Ovary (tissue), 9 donors: Measurements from ENCODE around the gene NR0B2. TPM values are rescaled to one million over a fixed set of nuclear protein-coding genes. Genes with fewer than 3 reads are reported as not detected.
A peak's percentile ranks its signal among the peaks of the same experiment; 100 is the strongest.
"Not testable (repeated sequence)": the region's sequence is repeated elsewhere in the genome, so short reads cannot be mapped to it uniquely, and the experiment has no call there.

ENCODE experiments used
- DNase-seq, 5 donors: peaks; one replicate each; pipeline ENCODE4 v3.0.0-alpha.2; 2019 to 2020
- H3K27ac ChIP-seq, 2 donors: fragments of 200-600 bp; one replicate each; pipeline versions ENCODE4 v1.5.1 to v1.8.0; 2019 to 2022
- H3K27me3 ChIP-seq: fragments of 200-600 bp; one replicate; pipeline ENCODE4 v1.8.0; 2022
- H3K36me3 ChIP-seq: fragments of 200-600 bp; sonication (generic); one replicate; pipeline ENCODE4 v1.5.1; 2019
- H3K4me1 ChIP-seq: one replicate; pipeline ENCODE4 v1.8.1; 2013; ENCODE audit warnings: mild to moderate bottlenecking, moderate library complexity; ENCODE audit not compliant: insufficient read depth
- H3K4me3 ChIP-seq: fragments of 200-600 bp; sonication (generic); one replicate; pipeline ENCODE4 v1.5.1; 2017
- H3K9me3 ChIP-seq, 2 donors: fragments of 200-600 bp in 1 of 2; sonication (generic) in 1 of 2; one replicate each; pipeline versions ENCODE4 v1.5.1 to v1.8.1; 2013 to 2019; ENCODE audit warnings: mild to moderate bottlenecking in 1 of 2, moderate library complexity in 1 of 2
- EP300 ChIP-seq: sonication (generic); formaldehyde crosslinking; IDR thresholded peaks from one replicate; pipeline ENCODE4 v1.6.1; 2017; ENCODE audit warnings: antibody characterized with exemption
- POLR2A ChIP-seq: fragments of 450-650 bp; IDR thresholded peaks from one replicate; pipeline ENCODE4 v1.6.1; 2017; ENCODE audit warnings: antibody characterized with exemption, mild to moderate bottlenecking, moderate library complexity
- WGBS, 3 donors: extraction: QIAGEN DNeasy Blood & Tissue Kit in 1 of 3; methylation state at CpG; one replicate each; pipeline versions ENCODE4 v1.1.5 to v1.1.7; 2013 to 2017; 5-methylcytosine and 5-hydroxymethylcytosine counted together
- intact Hi-C, 4 donors: fragments of 100-400 bp; cut with DNase I; formaldehyde crosslinking; loops; one replicate each; pipeline versions ENCODE4 v1.11.0 to v1.15.1; 2022 to 2023
- polyA plus RNA-seq, 2 donors: library from polyadenylated mRNA; stranded (reverse); fragments of 200-250 nt in 1 of 2; fragments of 350-450 nt in 1 of 2; fragmentation: Illumina TruSeq in 1 of 2; extraction: RNeasy Lipid Tissue Mini Kit (QIAGEN cat#74804) in 1 of 2; gene quantifications; one replicate each; pipeline ENCODE4 v1.2.3, GENCODE V29; 2013 to 2014
- total RNA-seq, 7 donors: library from RNA; depleted of rRNA in 2 of 7; stranded (reverse); fragments of >200 nt in 2 of 7; fragmentation: NEBNext Ultra II Directional in 3 of 7; extraction: Animal tissue kit (Norgen Biotek cat#: 25700) in 3 of 7; gene quantifications; one replicate each; pipeline versions ENCODE4 v1.1.0 to v1.2.4, GENCODE V29; 2016 to 2023
- TF ChIP-seq, protein P1 (sequence below), 3 donors: fragments of 450-650 bp in 2 of 3; fragments of 200-600 bp in 1 of 3; IDR thresholded peaks; one replicate each; pipeline versions ENCODE4 v1.5.1 to v1.8.0; 2016 to 2022; ENCODE audit warnings: antibody characterized with exemption in 3 of 3, mild to moderate bottlenecking in 1 of 3
- donor health status: DM: no; HTN: no; CAD: no; lungs with moderate emphysema.
- donor health status: DM: no; HTN: no; CAD: no.
- donor health status: Bipolar disorder and iron deficiency.
- donor health status: DM: yes; HTN: yes; CAD: no.
- donor health status: DM: no; HTN: no; CAD: no.
- donor health status: DM: yes; HTN: yes; CAD: no.

NR0B2 gene
- total and polyA plus RNA-seq, 9 donors: 0.18 TPM; not detected in 7

DNA sequence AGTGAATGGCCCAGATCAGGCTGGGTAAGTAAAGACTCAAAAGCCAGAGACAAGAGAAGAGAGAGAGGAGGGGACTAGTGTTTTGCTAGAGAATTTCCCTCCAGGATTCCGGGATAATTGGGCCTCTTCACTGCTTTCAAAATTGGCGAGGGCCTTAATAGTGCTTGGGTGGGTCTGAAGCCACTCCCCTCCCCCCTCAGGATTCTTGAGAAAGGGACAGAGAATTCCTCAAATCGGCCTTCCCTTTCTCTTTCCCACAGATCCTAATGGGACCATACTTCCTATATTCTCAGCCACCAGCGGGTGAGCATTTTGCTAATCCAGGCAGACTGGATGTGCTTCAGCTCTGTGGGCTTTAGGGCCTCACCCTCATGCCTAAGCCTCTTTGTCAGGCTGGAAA is 38.9 kb downstream of the NR0B2 start:
- Histone ChIP-seq H3K4me3 (no peak overlapping the region), H3K9me3 (no peaks in the 10 kb centered on the region), H3K27ac (no peak overlapping the region), H3K36me3 (no peaks in the 10 kb centered on the region), H3K4me1 (no peaks in the 10 kb centered on the region), H3K27me3 (no peaks in the 10 kb centered on the region)
- intact Hi-C loops: loop anchor here in 3 of 4 donors (5.0 to 10.0 kb wide), 5 partner anchors 50 to 280 kb away; partner anchors contain the start of gene ZDHHC18 (in 1 of the 3)
- 64 to 70% (median 66%) methylated on average over 4 of the region's 4 CpGs for WGBS, 3 donors
- DNase-seq: no peak
- TF ChIP-seq, protein P1, sequence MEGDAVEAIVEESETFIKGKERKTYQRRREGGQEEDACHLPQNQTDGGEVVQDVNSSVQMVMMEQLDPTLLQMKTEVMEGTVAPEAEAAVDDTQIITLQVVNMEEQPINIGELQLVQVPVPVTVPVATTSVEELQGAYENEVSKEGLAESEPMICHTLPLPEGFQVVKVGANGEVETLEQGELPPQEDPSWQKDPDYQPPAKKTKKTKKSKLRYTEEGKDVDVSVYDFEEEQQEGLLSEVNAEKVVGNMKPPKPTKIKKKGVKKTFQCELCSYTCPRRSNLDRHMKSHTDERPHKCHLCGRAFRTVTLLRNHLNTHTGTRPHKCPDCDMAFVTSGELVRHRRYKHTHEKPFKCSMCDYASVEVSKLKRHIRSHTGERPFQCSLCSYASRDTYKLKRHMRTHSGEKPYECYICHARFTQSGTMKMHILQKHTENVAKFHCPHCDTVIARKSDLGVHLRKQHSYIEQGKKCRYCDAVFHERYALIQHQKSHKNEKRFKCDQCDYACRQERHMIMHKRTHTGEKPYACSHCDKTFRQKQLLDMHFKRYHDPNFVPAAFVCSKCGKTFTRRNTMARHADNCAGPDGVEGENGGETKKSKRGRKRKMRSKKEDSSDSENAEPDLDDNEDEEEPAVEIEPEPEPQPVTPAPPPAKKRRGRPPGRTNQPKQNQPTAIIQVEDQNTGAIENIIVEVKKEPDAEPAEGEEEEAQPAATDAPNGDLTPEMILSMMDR (IDR thresholded peaks at IDR 0.05): no peak
- TF ChIP-seq EP300 (no peak), POLR2A (no peak)

DNA sequence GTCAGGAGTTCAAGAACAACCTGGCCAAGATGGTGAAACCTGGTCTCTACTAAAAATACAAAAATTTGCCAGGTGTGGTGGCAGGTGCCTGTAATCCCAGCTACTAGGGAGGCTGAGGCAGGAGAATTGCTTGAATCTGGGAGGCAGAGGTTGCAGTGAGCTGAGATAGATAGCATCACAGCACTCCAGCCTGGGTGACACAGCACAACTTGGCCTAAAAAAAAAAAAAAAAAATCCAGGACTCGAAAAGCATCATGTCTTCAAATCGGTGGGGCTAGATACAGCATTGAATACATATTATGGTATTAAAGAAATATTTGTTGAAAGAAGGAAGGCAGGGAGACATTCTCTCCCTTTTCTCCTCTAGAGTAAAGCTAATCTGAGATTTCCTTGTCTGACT is 40.7 kb downstream of the NR0B2 start:
- not testable (repeated sequence) for DNase-seq, H3K27ac ChIP-seq, H3K4me1 ChIP-seq, H3K27me3 ChIP-seq, H3K9me3 ChIP-seq, H3K4me3 ChIP-seq, H3K36me3 ChIP-seq
- intact Hi-C loops: loop anchor here in 2 of 4 donors (10.0 kb wide), 2 partner anchors 48 to 278 kb away; partner anchors contain the start of gene ZDHHC18 (in 1 of the 2)
- WGBS, 3 donors: 47 to 63% (median 50%) methylated on average over 2 of the region's 2 CpGs

DNA sequence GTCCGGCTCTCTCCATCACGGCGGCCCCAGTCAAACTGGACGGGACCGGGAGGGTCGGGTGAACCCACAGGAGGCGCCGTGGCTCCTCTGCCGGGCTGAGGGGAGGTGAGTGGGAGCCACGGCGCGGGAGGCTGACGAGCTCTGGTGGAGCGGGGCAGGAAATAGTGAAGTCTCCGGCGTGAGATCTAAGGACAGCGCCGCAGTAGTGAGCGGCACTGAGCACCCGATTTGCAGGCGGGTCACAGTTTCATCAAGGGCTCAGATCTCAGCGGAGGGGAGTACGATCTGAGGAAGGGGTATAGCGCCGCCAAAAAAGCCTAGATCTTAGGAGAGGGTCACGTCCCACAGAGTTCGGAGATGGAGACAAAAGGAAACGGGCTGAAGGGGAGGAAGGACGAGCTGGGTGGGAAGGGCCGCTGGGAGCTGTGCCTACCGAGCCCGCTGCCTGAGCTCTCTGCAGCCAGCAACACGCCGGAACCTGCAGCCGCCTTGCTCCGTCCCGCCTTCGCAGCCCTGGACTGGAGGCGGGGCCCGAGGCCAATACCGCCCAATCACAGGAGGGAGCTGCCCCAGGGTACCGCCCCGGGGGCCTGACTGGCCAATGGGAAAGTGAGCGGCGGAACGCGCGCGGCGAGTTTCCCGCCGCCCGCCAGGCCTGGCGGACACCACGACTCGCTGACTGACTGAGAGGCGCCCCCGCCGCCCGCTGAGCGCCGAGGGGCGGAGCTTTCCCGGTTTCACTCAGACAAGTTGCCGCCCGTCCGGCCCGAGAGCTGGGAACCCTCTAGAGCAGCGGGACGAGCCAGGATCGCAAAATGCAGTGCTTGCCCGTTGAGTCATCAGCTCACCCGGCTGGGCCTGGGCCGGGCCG is 48.9 kb downstream of the NR0B2 start:
- Histone ChIP-seq H3K4me3 (peak overlapping the region; percentile 54), H3K27ac (peak overlapping the region; percentile 73 to 93), H3K9me3 (no peaks in the 10 kb centered on the region), H3K4me1 (peaks cover 6% of the 10 kb centered on the region), H3K36me3 (no peaks in the 10 kb centered on the region), H3K27me3 (no peaks in the 10 kb centered on the region)
- intact Hi-C loops: no loop called here
- peak; percentile 96 to 99 (median 98) for DNase-seq
- TF ChIP-seq POLR2A: peak; percentile 51
- no peak for TF ChIP-seq EP300
- TF ChIP-seq, protein P1 (IDR thresholded peaks at IDR 0.05): peak in 1 of 3 donors; percentile 18
- WGBS, 3 donors: 0 to 1% (median 0%) methylated on average over 70 to 75 of the region's 75 CpGs

DNA sequence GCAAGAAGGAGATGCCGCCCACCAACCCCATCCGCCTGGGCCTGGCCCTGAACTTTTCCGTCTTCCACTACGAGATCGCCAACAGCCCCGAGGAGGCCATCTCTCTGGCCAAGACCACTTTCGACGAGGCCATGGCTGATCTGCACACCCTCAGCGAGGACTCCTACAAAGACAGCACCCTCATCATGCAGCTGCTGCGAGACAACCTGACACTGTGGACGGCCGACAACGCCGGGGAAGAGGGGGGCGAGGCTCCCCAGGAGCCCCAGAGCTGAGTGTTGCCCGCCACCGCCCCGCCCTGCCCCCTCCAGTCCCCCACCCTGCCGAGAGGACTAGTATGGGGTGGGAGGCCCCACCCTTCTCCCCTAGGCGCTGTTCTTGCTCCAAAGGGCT is 50.1 kb downstream of the NR0B2 start:
- no peaks in the 10 kb centered on the region for H3K9me3 ChIP-seq
- H3K4me3 ChIP-seq: peak overlapping the region; percentile 45
- no peak overlapping the region for H3K27ac ChIP-seq
- no peaks in the 10 kb centered on the region for H3K27me3 ChIP-seq
- DNase-seq: no peak
- H3K4me1 ChIP-seq: peaks cover 6% of the 10 kb centered on the region
- 54 to 78% (median 74%) methylated on average over 16 to 20 of the region's 20 CpGs for WGBS, 3 donors
- intact Hi-C loops: no loop called here
- TF ChIP-seq EP300: no peak
- TF ChIP-seq, protein P1 (IDR thresholded peaks at IDR 0.05): no peak
- H3K36me3 ChIP-seq: no peaks in the 10 kb centered on the region
